KBM-7 (cell line): Measurements from ENCODE around the gene EZR.
"Not testable (repeated sequence)": the region's sequence is repeated elsewhere in the genome, so short reads cannot be mapped to it uniquely, and the experiment has no call there.

Experiments used
- DNase-seq: peaks from one replicate; pipeline ENCODE4 v3.0.0-alpha.2; 2015
- in situ Hi-C: fragments of 300-500 bp; cut with MboI; formaldehyde crosslinking; loops from 2 replicates; pipeline ENCODE4 v1.14.3; 2020; ENCODE audit warnings: low sequenced_read_pairs, low pct_unique_long_range_greater_than_20kb, mixed read lengths

The EZR gene

DNA sequence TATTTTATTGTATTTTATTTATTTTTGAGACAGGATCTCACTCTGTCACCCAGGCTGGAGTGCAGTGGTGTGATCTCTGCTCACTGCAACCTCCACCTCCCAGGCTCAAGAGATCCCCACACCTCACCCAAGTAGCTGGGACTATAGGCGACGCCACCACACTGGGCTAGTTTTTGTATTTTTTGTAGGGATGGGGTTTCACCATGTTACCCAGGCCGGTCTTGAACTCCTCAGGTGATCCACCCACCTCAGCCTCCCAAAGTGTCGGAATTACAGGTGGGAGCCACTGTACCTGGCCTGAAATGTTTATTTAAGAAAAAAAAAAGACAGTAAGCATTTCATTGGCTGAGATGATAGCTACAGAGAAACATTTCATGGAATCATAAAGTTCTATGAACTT is 4.4 kb upstream of the EZR start:
- in situ Hi-C loops, DNase-seq: not testable (repeated sequence)

DNA sequence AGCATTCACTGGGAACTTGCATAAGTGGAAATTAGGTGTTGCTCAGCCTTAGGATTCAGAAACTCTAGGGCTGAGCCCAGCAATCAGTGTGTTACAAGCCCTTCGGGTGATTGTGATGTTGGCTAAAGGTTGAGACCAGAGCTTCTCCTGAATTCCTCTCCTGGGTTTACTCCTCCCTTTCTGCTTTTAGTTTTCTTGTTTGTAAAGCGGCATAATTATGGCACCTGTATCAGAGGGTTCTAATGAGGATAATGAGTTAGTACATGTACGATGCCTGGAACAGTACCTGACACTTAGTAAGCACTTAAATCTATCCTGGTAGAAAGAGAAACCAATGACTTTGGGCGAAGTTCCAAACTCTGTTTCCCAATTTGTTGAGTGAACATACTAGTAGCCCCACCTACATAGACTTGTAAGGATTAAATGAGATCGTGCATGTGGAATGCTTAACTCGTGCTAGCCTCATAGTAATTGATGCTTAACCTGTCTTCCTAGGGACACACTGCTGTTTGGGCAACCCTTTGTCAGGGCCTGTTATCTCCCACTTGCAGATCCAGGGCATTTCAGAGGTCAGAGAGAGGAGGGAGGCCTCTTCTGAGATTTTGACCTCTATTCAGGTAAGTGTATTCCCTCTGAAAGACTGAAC is 932 bp upstream of the EZR start:
- in situ Hi-C loops, result no loop called here
- DNase-seq, result no peak

DNA sequence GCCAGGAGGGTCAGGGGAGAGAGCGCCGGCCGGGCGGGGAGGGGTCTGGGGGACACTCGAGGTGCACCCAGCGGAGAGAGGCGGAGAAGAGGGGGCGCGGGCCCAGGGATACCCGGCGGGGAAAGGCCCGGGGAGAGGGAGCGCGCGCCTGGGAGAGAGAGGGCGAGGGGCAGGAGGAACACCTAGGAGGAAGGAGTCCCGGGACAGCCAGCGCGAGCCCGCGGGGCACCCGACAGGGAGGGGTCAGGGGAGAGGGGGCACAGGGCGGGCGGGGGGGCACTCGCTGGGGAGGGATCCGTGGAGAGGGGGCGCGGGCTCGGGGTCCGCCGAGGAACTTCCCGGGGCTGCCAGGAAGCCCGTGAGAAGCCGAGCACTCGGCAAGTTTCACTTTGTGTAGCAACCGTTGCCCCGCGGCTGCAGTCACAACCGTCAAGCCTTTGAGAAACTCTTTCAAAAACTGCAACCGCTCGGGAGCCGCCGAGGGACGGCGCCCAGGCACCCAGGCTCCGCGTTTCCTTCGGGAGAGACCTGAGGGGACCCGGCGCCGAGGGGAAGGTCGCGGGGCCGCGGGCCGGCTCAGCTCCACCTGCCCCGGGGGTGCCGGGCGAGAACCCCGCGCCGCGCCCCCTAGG is 471 bp downstream of the EZR start:
- in situ Hi-C loops, result no loop called here
- peak; percentile 58 for DNase-seq

DNA sequence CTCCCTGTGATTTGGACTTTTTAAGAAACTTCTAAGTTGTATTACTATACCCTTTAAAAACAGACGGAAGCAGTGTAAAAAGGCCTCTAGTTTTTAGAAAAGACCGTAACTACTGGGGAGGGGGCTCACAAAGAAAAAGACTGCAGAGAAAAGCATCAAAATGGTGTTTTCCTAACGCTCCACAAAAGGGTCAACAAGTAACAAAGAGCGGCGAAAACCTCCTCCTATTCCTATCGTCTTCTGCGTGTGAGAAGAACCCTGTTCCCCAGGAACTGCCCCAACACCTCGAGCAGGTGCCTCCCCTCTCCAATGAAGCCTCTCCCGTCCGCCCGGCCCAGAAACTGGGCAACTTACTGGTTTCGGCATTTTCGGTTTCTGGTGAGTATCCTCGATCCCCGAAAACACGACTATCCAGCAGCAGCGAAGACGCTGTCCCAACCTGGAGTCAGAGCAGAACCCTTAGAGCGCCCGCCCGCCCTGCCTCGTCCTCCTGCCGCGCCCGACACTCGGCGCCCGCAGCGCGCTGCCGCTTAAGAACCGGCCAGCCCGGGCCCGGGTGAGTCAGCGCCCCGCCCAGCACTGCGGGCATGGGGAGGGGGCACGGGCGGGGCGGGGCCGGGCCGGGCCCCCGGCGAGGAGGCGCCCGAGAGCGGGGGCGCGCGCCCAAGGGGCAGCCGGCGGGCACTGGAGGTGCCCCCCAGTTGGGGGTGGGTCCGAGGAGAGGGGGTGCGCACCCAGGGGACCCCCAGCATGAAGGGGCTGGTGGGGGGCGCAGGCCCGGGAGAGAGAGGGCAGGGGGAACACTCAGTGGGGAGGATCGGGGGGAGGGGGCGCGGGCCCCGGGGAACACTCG is 1.2 kb downstream of the EZR start:
- in situ Hi-C loops, result no loop called here
- peak; percentile 66 for DNase-seq

DNA sequence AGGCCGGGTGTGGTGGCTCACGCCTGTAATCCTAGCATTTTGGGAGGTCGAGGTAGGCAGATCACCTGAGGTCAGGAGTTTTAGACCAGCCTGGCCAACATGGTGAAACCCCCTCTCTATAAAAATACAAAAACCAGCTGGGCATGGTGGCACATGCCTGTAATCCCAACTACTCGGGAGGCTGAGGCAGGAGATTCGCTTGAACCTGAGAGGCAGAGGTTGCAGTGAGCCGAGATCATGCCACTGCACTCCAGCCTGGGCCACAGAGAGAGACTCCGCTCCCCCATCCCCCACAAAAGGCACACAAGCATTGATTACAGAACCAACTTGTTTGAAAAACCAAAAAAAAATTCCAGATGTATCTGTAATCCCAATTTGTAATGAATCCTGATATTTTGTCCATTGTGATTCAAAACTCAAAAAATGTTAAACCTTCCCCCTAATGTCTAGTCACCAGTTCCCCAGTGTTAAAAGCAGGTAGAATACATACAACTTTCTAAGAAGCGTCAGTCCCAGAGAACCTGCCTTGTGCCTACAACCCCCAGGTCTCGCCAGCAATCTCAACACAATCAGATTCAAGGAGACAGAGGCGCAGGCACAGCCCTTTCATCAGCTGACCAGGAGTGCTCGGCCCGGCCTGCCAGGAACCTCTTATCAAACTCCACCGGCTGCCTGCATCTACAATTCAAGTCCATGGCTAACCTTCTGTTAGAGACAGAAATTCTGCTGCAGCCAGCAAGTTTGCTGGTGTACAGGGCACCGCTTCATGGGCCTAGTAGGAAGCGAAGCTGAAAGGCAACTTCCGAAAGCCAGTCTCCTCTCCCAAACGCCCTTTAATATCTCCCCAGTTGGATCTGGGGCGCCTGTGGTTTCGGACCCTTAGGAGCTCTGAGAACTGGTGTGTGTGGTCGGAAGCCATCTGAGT is 2.1 kb downstream of the EZR start:
- in situ Hi-C loops, result no loop called here
- peak; percentile 40 for DNase-seq

DNA sequence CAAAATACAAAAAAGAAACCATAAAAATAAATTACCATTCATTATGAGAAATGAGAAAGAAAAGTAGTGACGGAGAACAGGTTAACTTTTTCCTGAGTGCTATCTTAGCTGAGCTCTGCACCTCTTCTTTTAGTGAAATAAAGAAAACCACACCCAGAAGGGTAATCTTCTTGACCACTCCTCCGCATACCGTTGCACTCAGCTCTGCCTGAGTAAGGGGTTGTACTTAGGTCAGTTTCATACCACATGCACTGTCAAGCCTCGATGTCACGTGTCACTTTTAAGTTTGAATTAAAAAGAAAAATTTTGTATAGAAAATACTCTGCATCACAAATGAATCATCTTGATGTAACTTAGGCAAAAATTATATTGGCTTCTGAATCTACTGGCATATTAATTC is 2.8 kb downstream of the EZR start:
- DNase-seq, result no peak
- in situ Hi-C loops, result no loop called here

DNA sequence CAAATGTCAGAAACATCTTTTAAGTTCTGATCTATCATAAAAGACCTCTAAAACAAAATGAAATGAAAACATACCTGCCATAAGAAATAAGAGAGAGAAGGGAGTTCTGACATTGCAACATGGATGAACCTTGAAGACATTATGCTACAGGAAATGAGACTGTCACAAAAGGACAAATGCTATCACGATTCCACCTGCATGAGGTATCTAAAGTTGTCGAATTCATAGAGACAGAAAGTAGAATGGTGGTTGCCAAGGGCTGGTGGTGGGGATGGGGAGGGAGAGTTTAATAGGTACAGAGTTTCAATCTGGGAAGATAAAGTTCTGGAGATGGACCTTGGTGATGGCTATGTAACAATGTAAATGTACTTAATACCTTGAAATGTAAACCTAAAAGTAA is 3.3 kb downstream of the EZR start:
- in situ Hi-C loops, result no loop called here
- no peak for DNase-seq

DNA sequence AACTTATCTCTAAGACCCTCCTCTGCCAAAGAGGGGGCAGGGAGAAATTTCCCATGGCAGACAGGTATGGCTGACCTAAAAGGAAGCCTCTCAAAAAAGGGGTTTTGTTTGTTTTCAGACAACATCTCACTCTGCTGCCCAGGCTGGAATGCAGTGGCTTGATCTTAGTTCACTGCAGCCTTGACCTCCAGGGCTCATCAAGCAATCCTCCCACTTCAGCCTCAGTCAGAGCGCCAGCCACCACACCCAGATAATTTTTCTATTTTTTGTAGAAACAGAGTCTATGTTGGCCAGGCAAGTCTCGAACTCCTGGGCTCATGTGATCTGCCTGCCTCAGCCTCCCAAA is 3.8 kb downstream of the EZR start:
- in situ Hi-C loops, result no loop called here
- no peak for DNase-seq

DNA sequence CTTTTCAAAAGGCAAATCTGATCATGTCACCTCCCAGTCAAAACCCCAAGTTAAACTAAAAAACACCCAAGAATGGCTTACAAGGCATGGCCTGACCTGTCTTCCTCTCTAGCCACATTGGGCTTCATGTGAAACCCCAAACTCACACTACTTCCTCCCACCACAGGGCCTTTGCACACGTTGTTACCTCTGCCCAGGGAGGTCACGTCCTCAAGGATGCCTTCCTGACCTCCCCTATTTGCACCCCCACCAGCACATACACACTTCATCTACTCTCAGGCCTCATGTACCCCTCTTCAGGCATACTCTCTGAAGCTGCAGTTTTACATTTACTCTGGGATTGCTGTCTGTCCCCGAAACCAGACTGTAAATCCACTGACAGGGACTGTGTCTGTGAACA is 6.1 kb downstream of the EZR start:
- in situ Hi-C loops, result no loop called here

DNA sequence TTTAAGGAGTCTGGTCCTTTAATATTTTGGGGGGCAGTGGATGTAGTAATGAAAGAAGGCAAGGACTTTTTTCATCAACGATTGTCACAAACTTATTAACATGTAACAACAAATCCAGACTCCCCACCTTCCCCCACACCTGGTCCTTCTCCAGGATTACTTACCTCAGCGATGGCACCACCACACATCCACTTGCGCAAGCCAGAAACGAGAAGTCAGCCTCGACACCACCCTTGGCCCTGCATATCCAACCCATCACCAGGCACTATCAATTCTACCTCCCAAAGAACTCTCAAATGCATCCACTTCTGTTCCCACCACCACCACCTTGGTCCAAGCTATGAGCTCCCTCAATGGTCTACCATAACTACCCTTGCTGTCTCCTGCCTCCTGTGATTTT is 6.6 kb downstream of the EZR start:
- no peak for DNase-seq
- in situ Hi-C loops, result no loop called here

More for the DNA sequence above, 6.1 kb downstream of the EZR start:
- no peak for DNase-seq

DNA sequence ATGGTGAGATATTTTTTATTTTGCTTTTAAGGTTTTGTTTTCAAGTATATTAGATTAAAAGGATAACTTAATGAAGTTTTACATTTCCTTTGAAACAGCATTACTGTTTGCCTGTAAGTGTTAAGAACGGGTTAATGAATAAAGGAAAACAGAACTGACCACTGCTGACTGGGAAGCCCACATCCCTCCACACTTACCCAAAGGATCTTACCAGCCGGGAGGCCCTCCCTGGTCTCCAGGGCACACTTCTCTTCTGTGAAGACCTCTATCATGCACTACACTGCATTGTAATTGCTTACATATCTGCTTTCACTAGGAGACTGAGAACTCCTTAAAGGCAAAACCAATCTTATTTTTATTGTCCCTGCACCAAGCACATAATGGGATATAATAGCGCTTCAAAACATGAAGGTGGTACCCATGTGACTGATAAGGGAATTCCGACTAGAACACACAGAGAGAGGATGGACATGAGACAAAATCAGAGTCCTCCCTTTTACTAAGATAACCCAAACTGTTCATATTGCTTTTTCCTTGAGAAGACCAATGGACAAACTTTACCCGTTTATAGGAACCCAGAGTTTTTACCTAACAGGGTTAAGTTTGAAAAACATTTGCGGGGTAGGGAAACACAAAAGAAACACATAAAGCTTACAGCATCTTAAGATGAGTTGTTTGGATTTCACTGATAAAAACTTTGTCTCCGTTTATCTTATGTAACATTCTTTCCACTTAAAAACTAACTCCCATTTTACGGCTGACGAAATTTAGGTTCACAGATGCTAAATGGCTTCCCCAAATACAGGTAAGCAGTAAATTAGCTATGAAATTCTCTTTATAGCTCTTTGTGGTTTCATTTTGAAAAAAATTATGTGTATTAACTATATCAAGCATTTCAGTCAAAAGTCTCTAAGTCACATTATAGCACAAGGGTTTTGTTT is 8.7 kb downstream of the EZR start:
- in situ Hi-C loops, result no loop called here

DNA sequence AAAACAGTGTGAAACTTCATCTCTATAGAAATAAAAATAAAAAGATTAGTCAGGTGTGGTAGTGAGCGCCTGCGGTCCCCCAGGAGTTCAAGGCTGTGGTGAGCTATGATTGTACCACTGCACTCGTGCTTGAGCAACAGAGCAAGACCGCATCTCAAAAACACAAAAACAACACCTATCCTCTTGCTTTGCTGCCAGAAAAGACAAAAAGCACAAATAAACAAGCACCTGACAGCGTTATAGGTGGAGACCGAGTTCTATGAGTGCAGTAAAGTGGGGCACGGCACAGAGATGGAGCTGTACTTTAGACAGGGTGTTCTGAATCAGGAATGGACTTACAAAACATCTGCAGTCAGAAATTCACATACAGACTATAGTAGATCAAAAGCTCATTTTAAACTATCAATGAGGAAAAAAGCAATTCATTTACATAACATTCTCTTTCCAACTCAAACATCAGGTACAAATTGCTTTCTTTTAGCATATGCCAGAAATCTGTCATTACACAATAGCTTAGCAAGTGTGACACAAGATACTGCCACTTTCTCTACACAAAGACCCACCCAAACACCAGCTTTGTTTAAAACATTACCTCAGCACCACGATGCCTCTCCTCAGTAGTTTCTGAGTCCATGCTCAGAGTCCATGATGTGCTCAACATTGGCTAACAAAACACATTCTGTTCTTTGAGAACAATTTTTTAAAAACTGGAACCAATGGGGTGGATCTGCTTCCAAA is 10.1 kb downstream of the EZR start:
- DNase-seq, result no peak
- in situ Hi-C loops, result no loop called here

More for the DNA sequence above, 8.7 kb downstream of the EZR start:
- DNase-seq, result no peak

DNA sequence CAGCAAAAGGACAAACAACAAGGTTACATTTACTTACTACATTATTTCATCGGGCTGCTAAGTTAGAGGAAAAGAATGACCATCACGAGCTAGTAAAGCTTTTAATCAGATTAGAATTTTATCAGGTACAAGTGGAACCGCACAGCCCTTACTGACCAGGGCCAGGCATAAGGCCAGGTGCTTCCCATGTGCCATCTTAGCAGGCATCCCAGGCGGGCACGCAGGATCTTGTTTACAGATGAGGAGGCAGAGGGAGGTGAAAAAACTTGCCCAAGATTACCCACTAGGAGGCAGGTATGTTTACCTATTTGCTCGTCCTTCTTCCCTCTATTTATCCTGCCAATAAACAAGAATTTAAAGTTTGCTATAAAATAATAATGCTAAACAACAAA is 10.7 kb downstream of the EZR start:
- DNase-seq, result no peak
- in situ Hi-C loops, result no loop called here

DNA sequence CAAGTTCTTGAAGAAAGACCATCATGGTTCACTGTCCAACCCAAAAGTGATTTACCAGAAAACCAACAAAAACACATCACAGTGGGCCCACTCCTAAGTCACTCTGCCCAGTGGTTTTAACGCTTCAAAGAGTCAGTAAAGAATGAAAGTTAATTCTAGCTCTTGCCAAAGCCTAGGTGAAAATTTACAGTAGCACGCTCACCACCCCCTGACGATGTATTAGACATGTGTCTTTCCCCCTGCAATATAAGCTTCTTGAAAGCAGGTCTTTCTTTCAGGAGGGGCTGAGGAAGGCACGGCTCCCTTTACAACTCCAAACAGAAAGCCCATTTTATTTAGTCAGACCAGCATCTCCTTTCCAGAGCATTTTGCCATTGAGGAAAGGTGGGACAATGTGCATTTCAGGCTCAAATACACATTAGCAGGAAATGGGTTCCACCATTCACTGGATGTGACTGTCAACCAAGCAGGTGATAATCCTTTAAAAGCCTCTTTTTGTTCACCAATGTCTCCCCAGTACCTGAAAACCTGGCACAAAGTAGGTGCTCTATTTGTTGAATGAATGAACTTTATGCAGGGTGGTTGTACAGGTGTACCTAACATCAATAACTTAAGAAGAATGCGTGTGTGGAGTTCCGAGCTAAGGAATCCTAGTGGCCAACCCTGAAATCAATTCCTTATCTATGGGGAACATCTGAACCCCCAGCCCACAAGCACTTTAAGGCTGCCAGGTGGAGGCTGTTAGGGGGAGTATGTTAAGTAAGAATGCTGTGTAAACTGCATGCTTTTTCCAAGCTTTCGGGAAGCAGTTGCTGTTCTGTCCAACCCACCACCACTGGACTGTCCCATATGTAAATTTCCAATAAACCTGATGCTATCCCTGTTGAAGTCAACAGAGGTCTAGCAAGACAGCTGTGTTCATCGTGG is 11.4 kb downstream of the EZR start:
- DNase-seq, result no peak
- in situ Hi-C loops, result no loop called here

DNA sequence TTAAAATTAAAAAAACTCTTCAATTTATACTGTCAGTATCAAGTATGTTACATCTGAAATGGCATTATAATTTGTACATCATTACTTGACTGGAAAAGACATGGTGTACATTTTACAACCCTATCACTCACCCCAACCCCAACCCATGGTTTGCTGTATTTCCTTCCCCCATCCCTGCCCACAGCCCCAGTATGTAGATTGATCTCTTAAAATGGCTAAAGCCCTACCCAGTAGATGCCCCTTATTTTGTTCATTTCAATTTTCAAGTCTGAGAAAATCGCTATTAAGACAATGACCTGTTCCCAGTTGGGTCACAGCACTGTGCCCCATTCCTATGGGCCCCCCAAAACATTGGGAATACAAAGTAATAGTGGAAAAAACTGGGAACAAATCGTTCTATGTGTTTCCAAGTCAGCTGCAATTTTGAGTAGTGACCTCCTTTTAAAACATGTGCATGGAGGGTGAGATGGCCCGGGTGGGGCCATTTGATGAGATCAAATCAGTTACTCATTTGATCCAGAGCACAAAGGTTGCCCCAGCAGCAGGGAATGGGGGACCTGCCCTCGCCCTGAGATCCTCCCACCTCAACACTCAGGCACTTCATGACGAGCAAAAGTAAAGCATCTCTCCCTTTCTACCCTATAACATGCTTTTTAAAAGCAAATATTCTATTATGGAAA is 13.3 kb downstream of the EZR start:
- in situ Hi-C loops, result no loop called here
- DNase-seq, result no peak

DNA sequence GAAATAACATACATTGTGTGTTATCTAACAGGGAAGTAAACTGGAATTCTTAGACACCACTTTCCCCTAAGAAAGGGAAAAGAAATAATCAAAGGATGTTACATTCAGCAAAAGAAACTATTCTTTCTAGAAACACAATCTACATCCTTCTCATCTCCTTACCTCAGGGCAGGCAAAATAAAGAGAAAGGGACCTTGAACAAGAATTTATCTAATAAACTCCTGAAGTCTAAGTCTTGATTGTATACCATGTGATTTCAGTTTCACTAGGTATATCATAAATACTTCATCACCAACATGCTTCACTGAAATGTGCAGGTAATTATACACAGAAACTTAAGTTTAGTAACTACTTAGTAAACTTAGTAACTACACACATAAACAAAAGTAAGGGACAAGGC is 15.0 kb downstream of the EZR start:
- no peak for DNase-seq
- in situ Hi-C loops, result no loop called here
